ENCODE data around the gene SLC24A3. TPM values are rescaled to one million over a fixed set of nuclear protein-coding genes. Genes with fewer than 3 reads are reported as not detected.
"Not testable (repeated sequence)": the region's sequence is repeated elsewhere in the genome, so short reads cannot be mapped to it uniquely, and the experiment has no call there.

SLC24A3 gene
- total RNA-seq, 1 experiment from 2014 or later = 46.0 TPM

DNA sequence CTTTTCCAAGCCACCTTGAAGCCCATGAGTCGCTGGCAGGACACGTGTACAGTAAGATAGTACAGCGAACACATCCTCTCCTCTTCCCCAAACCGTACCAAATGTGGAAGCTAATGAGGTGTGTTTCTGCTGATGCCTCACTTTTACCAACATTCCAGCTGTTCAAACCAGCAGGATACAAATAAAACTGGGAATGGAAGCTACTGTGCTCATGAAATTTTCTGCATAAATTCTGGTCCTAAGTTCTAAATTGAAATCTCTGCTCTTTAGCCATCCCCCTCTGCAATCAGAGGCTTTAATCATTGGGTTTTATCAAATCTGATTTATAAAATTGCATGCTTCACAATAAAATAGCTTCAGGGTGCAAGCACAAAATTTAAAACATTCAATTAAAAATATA lies 463.8 kb downstream of the SLC24A3 start:
- Histone ChIP-seq H3K4me3 (ENCODE audit: low read depth, low read length, poor library complexity, severe bottlenecking) (no peak overlapping the region), H3K27me3 (replicated peaks; ENCODE audit: insufficient read depth, low read depth, low read length, poor library complexity) (no peaks in the 10 kb centered on the region), H3K9me3 (ENCODE audit: low read depth, low read length, poor library complexity, severe bottlenecking) (no peaks in the 10 kb centered on the region), H3K36me3 (ENCODE audit: insufficient read depth, low read length, poor library complexity, severe bottlenecking) (peaks cover 6% of the 10 kb centered on the region), H3K4me1 (ENCODE audit: insufficient read depth, low read length, poor library complexity, severe bottlenecking) (no peaks in the 10 kb centered on the region), H3K27ac (ENCODE audit: low read depth, low read length, poor library complexity, severe bottlenecking) (no peak overlapping the region)
- intact Hi-C loops (cut with micrococcal nuclease; ENCODE audit: unreplicated experiment) = no loop called here
- no peak for TF ChIP-seq EZH2 (IDR thresholded peaks at IDR 0.05; ENCODE audit: borderline replicate concordance, low read depth, low read length, poor library complexity, severe bottlenecking)
- DNase-seq (ENCODE audit: low spot score) = no peak
- ChIA-PET POLR2A (ENCODE audit: low non-redundant PET) (interaction anchor here (0.6 kb wide), 1 partner anchor 10 kb away, joined by 3 read pairs; no protein-coding TSS in a partner anchor), CTCF (interaction anchor here (0.6 kb wide), 1 partner anchor 286 kb away, joined by 5 read pairs; no protein-coding TSS in a partner anchor)
- no TSS peak for BruUV-seq (replicated peaks)

DNA sequence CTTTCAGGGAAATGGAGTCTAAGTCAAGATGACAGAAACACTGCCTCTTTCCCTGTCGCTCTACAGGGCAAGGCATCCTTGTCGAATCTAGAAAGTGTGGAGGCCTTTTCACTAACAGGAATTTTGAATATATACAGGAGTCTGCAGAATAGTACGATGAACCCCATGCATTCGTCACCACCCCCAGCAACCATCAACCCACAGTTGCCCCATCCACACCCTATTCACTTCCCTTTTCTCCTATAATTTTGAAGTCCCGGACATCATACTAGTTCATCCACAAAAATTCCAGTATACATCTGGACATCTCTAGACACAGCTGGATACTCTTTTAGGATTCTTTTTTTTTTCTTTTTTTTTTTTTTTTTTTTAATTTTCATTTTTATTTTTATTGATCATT lies 464.9 kb downstream of the SLC24A3 start:
- intact Hi-C loops (cut with micrococcal nuclease; ENCODE audit: unreplicated experiment) = no loop called here
- peaks cover 6% of the 10 kb centered on the region for H3K36me3 ChIP-seq (ENCODE audit: insufficient read depth, low read length, poor library complexity, severe bottlenecking)
- ChIA-PET CTCF (no interaction called here), POLR2A (ENCODE audit: low non-redundant PET) (no interaction called here)
- H3K4me3 ChIP-seq (ENCODE audit: low read depth, low read length, poor library complexity, severe bottlenecking) = no peak overlapping the region
- H3K9me3 ChIP-seq (ENCODE audit: low read depth, low read length, poor library complexity, severe bottlenecking) = no peaks in the 10 kb centered on the region
- no peaks in the 10 kb centered on the region for H3K4me1 ChIP-seq (ENCODE audit: insufficient read depth, low read length, poor library complexity, severe bottlenecking)
- TF ChIP-seq EZH2 (IDR thresholded peaks at IDR 0.05; ENCODE audit: borderline replicate concordance, low read depth, low read length, poor library complexity, severe bottlenecking) = no peak
- TF ChIP-seq, protein P1, sequence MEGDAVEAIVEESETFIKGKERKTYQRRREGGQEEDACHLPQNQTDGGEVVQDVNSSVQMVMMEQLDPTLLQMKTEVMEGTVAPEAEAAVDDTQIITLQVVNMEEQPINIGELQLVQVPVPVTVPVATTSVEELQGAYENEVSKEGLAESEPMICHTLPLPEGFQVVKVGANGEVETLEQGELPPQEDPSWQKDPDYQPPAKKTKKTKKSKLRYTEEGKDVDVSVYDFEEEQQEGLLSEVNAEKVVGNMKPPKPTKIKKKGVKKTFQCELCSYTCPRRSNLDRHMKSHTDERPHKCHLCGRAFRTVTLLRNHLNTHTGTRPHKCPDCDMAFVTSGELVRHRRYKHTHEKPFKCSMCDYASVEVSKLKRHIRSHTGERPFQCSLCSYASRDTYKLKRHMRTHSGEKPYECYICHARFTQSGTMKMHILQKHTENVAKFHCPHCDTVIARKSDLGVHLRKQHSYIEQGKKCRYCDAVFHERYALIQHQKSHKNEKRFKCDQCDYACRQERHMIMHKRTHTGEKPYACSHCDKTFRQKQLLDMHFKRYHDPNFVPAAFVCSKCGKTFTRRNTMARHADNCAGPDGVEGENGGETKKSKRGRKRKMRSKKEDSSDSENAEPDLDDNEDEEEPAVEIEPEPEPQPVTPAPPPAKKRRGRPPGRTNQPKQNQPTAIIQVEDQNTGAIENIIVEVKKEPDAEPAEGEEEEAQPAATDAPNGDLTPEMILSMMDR (conservative IDR thresholded peaks at IDR 0.05; ENCODE audit: low read depth, low read length) = no peak
- no peak for DNase-seq (ENCODE audit: low spot score)
- H3K27ac ChIP-seq (ENCODE audit: low read depth, low read length, poor library complexity, severe bottlenecking) = no peak overlapping the region
- H3K27me3 ChIP-seq (replicated peaks; ENCODE audit: insufficient read depth, low read depth, low read length, poor library complexity) = no peaks in the 10 kb centered on the region
- BruUV-seq (replicated peaks) = no TSS peak

DNA sequence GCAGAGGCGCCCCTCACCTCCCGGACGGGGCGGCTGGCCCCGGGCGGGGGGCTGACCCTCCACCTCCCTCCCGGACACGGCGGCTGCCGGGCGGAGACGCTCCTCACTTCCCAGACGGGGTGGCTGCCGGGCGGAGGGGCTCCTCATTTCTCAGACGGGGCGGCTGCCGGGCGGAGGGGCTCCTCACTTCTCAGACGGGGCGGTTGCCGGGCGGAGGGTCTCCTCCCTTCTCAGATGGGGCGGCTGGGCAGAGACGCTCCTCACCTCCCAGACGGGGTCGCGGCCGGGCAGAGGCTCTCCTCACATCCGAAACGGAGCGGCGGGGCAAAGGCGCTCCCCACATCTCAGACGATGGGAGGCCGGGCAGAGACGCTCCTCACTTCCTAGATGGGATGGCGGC lies 466.1 kb downstream of the SLC24A3 start:
- H3K9me3 ChIP-seq (ENCODE audit: low read depth, low read length, poor library complexity, severe bottlenecking); BruUV-seq (replicated peaks); H3K27ac ChIP-seq (ENCODE audit: low read depth, low read length, poor library complexity, severe bottlenecking); DNase-seq (ENCODE audit: low spot score); H3K4me3 ChIP-seq (ENCODE audit: low read depth, low read length, poor library complexity, severe bottlenecking); H3K4me1 ChIP-seq (ENCODE audit: insufficient read depth, low read length, poor library complexity, severe bottlenecking); H3K27me3 ChIP-seq (replicated peaks; ENCODE audit: insufficient read depth, low read depth, low read length, poor library complexity); POLR2A ChIA-PET (ENCODE audit: low non-redundant PET); intact Hi-C loops (cut with micrococcal nuclease; ENCODE audit: unreplicated experiment); CTCF ChIA-PET: not testable (repeated sequence)
- peaks cover 11% of the 10 kb centered on the region for H3K36me3 ChIP-seq (ENCODE audit: insufficient read depth, low read length, poor library complexity, severe bottlenecking)

DNA sequence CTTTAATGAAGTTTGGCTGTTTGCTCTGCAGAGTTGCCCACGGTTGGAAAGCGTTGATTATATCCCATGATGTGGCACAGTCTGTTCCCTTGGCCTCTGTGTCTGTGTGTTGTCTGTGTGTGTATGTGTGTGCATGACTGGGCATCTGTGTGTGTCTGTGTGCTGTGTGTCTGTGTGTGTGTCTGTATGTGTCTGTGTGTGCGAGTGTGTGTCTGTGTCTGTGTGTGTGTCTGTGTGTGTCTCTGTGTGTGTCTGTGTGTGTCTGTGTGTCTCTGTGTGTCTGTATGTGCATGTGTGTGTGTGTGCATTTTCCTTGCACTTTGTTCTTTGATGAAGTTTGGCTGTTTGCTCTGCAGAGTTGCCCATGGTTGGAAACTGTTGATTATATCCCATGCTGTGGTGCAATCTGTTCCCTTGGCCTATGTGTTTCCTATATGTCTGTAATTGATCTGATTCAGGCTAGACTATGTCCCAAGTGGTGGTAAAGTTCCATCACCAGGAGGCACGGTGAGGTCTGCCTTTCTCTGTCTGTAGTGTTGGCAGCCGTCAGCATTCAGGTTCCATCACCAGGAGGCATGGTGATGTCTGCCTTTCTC lies 467.6 kb downstream of the SLC24A3 start:
- no peak for DNase-seq (ENCODE audit: low spot score)
- Histone ChIP-seq H3K36me3 (ENCODE audit: insufficient read depth, low read length, poor library complexity, severe bottlenecking) (peaks cover 19% of the 10 kb centered on the region), H3K27ac (ENCODE audit: low read depth, low read length, poor library complexity, severe bottlenecking) (no peak overlapping the region), H3K4me1 (ENCODE audit: insufficient read depth, low read length, poor library complexity, severe bottlenecking) (no peaks in the 10 kb centered on the region), H3K9me3 (ENCODE audit: low read depth, low read length, poor library complexity, severe bottlenecking) (no peaks in the 10 kb centered on the region), H3K4me3 (ENCODE audit: low read depth, low read length, poor library complexity, severe bottlenecking) (no peak overlapping the region), H3K27me3 (replicated peaks; ENCODE audit: insufficient read depth, low read depth, low read length, poor library complexity) (no peaks in the 10 kb centered on the region)
- intact Hi-C loops (cut with micrococcal nuclease; ENCODE audit: unreplicated experiment) = no loop called here
- no peak for TF ChIP-seq EZH2 (IDR thresholded peaks at IDR 0.05; ENCODE audit: borderline replicate concordance, low read depth, low read length, poor library complexity, severe bottlenecking)
- TF ChIP-seq, protein P1 (conservative IDR thresholded peaks at IDR 0.05; ENCODE audit: low read depth, low read length) = no peak
- POLR2A ChIA-PET (ENCODE audit: low non-redundant PET) = no interaction called here
- BruUV-seq (replicated peaks) = no TSS peak
- CTCF ChIA-PET = no interaction called here
